Keratinocyte (primary cell): ENCODE data around the gene TAS2R30. TPM values are rescaled to one million over a fixed set of nuclear protein-coding genes. Genes with fewer than 3 reads are reported as not detected.

Source experiments
- DNase-seq: peaks from one replicate; pipeline ENCODE4 v3.0.0-alpha.2; 2011; ENCODE audit warnings: low read depth, missing footprints, low spot score
- FAIRE-seq: peaks from 2 replicates; lab custom pipeline; 2011; peaks lifted over from hg19 to GRCh38; lab: Jason Lieb, UNC
- H2AFZ ChIP-seq: 2 replicates; pipeline ENCODE4 v1.6.0; 2012; ENCODE audit warnings: low read length, control low read depth, inconsistent platforms; ENCODE audit not compliant: control insufficient read depth
- H3K27ac ChIP-seq: 2 replicates; pipeline ENCODE4 v1.5.1; 2011; ENCODE audit warnings: low read length; ENCODE audit not compliant: control insufficient read depth, insufficient read depth
- H3K27me3 ChIP-seq: 3 replicates; pipeline ENCODE4 v1.6.0; 2011; ENCODE audit warnings: low read length; ENCODE audit not compliant: control insufficient read depth, insufficient read depth; ENCODE audit errors: extremely low read depth
- H3K36me3 ChIP-seq, 2 experiments: 2 replicates in 1 of 2; 3 replicates in 1 of 2; pipeline ENCODE4 v1.5.1; 2011; ENCODE audit warnings: low read length in 2 of 2, mild to moderate bottlenecking in 1 of 2; ENCODE audit not compliant: control insufficient read depth in 2 of 2, insufficient read depth in 2 of 2; ENCODE audit errors: extremely low read depth in 1 of 2
- H3K4me1 ChIP-seq: 3 replicates; pipeline ENCODE4 v1.5.1; 2011; ENCODE audit warnings: low read length; ENCODE audit not compliant: control insufficient read depth, insufficient read depth; ENCODE audit errors: extremely low read depth
- H3K4me2 ChIP-seq: 3 replicates; pipeline ENCODE4 v1.6.0; 2011; ENCODE audit warnings: low read depth, low read length; ENCODE audit not compliant: control insufficient read depth, insufficient read depth; ENCODE audit errors: extremely low read depth
- H3K4me3 ChIP-seq, 3 experiments: fragments of 200-600 bp in 1 of 3; sonication (generic) in 1 of 3; 2 replicates in 2 of 3; 3 replicates in 1 of 3; pipeline ENCODE4 v1.5.1; 2011 to 2016; ENCODE audit warnings: low read length in 3 of 3, mild to moderate bottlenecking in 3 of 3, control low read depth in 2 of 3, inconsistent platforms in 1 of 3, low read depth in 1 of 3, mixed read lengths in 1 of 3, mixed run types in 1 of 3, moderate library complexity in 1 of 3; ENCODE audit not compliant: control insufficient read depth in 2 of 3, insufficient read depth in 2 of 3; ENCODE audit errors: extremely low read depth in 1 of 3
- H3K79me2 ChIP-seq: 2 replicates; pipeline ENCODE4 v1.6.0; 2012; ENCODE audit warnings: low read length; ENCODE audit not compliant: control insufficient read depth, insufficient read depth
- H3K9ac ChIP-seq: 3 replicates; pipeline ENCODE4 v1.6.0; 2011; ENCODE audit warnings: low read length; ENCODE audit not compliant: control insufficient read depth, insufficient read depth; ENCODE audit errors: extremely low read depth
- H3K9me1 ChIP-seq: 3 replicates; pipeline ENCODE4 v1.6.0; 2011; ENCODE audit warnings: low read length; ENCODE audit not compliant: control insufficient read depth, insufficient read depth; ENCODE audit errors: extremely low read depth
- H3K9me3 ChIP-seq: 2 replicates; pipeline ENCODE4 v1.5.1; 2012; ENCODE audit warnings: low read depth, low read length; ENCODE audit not compliant: control insufficient read depth
- H4K20me1 ChIP-seq: 3 replicates; pipeline ENCODE4 v1.6.0; 2011; ENCODE audit warnings: low read length; ENCODE audit not compliant: control insufficient read depth, insufficient read depth; ENCODE audit errors: extremely low read depth
- EZH2 ChIP-seq: IDR thresholded peaks from one replicate; pipeline ENCODE4 v1.6.1; 2012; ENCODE audit warnings: inconsistent platforms, mild to moderate bottlenecking, low read length, moderate library complexity
- dilution Hi-C: fragments of 300-500 bp; cut with MboI; formaldehyde crosslinking; loops from one replicate; pipeline ENCODE4 v1.7.0; 2020; ENCODE audit warnings: low sequenced_read_pairs; ENCODE audit not compliant: extremely low pct_ligation_motif_present
- polyA plus RNA-seq, 5 experiments: library from polyadenylated mRNA; depleted of rRNA in 3 of 5; stranded (reverse) in 3 of 5; stranded (forward) in 1 of 5; unstranded in 1 of 5; fragments of >200 nt; gene quantifications; 1 replicate in 1 of 5; 2 replicates in 3 of 5; 3 replicates in 1 of 5; pipeline versions ENCODE4 v1.2.1 to v1.2.3, GENCODE V29; 2011 to 2012; ENCODE audit warnings: missing spikeins in 2 of 5, low read depth in 1 of 5, low replicate concordance in 1 of 5
- TF ChIP-seq, protein P1 (sequence below), 3 experiments: IDR thresholded peaks in 1 of 3; conservative IDR thresholded peaks in 1 of 3; optimal IDR thresholded peaks in 1 of 3; 2 replicates in 2 of 3; 3 replicates in 1 of 3; pipeline versions ENCODE3 to v1.5.1; 2011; ENCODE audit warnings: low read length in 3 of 3, mild to moderate bottlenecking in 3 of 3, moderate library complexity in 2 of 3, control low read depth in 1 of 3, inconsistent platforms in 1 of 3; ENCODE audit not compliant: insufficient read depth in 2 of 3; ENCODE audit errors: extremely low read depth in 1 of 3

TAS2R30 gene
- polyA plus RNA-seq, 1 donor (not counting 4 experiments of a cell fraction or from before 2014, with no cell fraction given) = 0.18 TPM

DNA sequence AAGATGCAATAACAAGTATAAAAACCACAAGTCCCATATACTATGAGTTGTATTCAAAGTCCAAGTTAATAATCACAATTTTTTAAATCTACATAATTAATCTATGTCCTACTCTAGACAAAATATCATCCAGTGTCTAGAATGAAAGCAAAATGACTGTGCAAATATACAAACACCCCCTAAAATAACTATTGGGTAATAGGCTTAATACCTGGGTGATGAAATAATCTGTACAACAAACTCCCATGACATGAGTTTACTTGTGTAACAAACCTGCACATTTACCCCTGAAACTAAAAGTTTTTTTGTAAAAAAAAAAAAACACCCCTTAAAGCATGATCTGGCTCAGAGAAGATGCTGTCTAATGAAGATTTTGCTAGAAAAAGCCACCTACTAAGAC lies 48.1 kb upstream of the TAS2R30 start:
- FAIRE-seq (no peak), DNase-seq (no peak)
- Histone ChIP-seq H3K4me1 (no peaks in the 10 kb centered on the region), H3K4me2 (no peak overlapping the region), H3K27me3 (no peaks in the 10 kb centered on the region), H3K9ac (no peak overlapping the region), H3K79me2 (no peaks in the 10 kb centered on the region), H3K27ac (no peak overlapping the region), H3K9me1 (no peaks in the 10 kb centered on the region), H3K4me3 (no peak overlapping the region), H3K36me3 (no peaks in the 10 kb centered on the region), H3K9me3 (no peaks in the 10 kb centered on the region), H2AFZ (no peak overlapping the region), H4K20me1 (no peaks in the 10 kb centered on the region)
- dilution Hi-C loops = no loop called here
- TF ChIP-seq, protein P1, sequence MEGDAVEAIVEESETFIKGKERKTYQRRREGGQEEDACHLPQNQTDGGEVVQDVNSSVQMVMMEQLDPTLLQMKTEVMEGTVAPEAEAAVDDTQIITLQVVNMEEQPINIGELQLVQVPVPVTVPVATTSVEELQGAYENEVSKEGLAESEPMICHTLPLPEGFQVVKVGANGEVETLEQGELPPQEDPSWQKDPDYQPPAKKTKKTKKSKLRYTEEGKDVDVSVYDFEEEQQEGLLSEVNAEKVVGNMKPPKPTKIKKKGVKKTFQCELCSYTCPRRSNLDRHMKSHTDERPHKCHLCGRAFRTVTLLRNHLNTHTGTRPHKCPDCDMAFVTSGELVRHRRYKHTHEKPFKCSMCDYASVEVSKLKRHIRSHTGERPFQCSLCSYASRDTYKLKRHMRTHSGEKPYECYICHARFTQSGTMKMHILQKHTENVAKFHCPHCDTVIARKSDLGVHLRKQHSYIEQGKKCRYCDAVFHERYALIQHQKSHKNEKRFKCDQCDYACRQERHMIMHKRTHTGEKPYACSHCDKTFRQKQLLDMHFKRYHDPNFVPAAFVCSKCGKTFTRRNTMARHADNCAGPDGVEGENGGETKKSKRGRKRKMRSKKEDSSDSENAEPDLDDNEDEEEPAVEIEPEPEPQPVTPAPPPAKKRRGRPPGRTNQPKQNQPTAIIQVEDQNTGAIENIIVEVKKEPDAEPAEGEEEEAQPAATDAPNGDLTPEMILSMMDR (optimal IDR thresholded peaks at IDR 0.05 in 1 of 3, IDR thresholded peaks at IDR 0.05 in 1 of 3, conservative IDR thresholded peaks at IDR 0.05 in 1 of 3; ENCODE audit: extremely low read depth in 1 of 3, insufficient read depth in 2 of 3, low read length in 3 of 3) = no peak
- no peak for TF ChIP-seq EZH2

DNA sequence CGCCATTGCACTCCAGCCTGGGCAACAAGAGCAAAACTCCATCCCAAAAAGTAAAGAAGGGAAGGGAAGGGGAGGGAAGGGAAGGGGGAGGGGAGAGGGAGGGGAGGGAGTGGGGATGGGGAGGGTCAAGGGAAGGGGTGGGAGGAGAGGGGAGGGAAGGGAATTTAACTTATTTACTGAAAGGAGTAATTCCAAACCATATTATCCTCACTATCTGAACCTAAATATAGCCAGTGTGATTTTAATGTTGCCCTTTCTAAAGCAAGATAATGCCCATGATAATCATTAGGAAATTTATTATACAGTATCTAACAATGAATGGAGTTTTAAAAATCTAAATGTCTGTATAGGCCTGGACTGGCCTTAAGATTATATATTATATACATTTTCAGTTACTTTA lies 43.8 kb upstream of the TAS2R30 start:
- TF ChIP-seq EZH2 = no peak
- TF ChIP-seq, protein P1 (optimal IDR thresholded peaks at IDR 0.05 in 1 of 3, IDR thresholded peaks at IDR 0.05 in 1 of 3, conservative IDR thresholded peaks at IDR 0.05 in 1 of 3; ENCODE audit: extremely low read depth in 1 of 3, insufficient read depth in 2 of 3, low read length in 3 of 3) = no peak
- no peak overlapping the region for H3K4me3 ChIP-seq
- no peak overlapping the region for H3K4me2 ChIP-seq
- H3K36me3 ChIP-seq = no peaks in the 10 kb centered on the region
- no peak overlapping the region for H3K27ac ChIP-seq
- H3K79me2 ChIP-seq = peaks cover 11% of the 10 kb centered on the region
- no peak for DNase-seq
- H3K9me1 ChIP-seq = no peaks in the 10 kb centered on the region
- no peak overlapping the region for H2AFZ ChIP-seq
- no peaks in the 10 kb centered on the region for H3K4me1 ChIP-seq
- no peaks in the 10 kb centered on the region for H3K27me3 ChIP-seq
- H4K20me1 ChIP-seq = no peaks in the 10 kb centered on the region
- dilution Hi-C loops = no loop called here
- no peak overlapping the region for H3K9ac ChIP-seq
- no peaks in the 10 kb centered on the region for H3K9me3 ChIP-seq
- FAIRE-seq = no peak
